HTR-8/SVneo (cell line): Measurements from ENCODE around the gene GAS7.
A peak's percentile ranks its signal among the peaks of the same experiment; 100 is the strongest.

Experiments used
- DNase-seq: peaks from one replicate; pipeline ENCODE4 v3.0.0; 2011; ENCODE audit warnings: low spot score, mixed read lengths; ENCODE audit not compliant: insufficient read length
- FAIRE-seq: peaks from 2 replicates; lab custom pipeline; 2011; peaks lifted over from hg19 to GRCh38; lab: Jason Lieb, UNC

The GAS7 gene

DNA sequence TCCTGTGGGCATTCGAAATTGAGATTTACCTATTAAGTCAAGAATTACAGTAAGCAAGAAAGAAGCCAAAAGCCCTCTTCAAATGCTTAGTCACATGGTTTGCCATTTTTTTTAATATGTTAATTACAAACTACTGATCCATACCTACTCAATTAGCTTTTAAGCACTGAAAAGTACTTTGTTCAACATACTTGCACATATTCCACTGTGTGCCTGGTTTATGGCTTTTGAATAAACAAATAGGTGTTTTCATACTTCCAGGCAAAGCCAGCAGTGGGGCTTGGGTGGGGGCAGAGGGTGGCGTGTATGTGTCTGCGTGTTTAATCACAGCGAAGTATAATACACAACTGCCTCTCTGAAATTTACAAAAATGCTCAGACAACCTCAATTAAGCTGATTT lies 51.4 kb downstream of the GAS7 start:
- no peak for FAIRE-seq

DNA sequence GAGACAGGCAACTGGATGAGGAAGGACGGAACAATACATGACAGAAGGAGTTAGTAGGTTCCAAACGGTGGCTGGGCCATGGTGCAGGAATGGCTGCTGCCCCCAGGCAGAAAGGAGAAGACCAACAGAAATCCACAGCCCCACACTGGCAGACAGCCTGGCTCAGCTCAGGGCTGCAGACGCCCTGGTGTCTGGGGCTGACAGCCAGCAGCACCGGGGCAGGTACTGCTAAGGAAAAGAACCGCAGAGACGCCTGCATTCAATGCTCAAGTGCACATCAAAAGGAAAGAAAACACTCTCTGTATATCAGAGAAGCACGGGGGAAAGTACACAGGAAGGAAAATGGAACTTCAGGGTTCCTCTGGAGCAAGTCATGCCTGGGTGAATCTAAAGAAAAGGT lies 53.4 kb downstream of the GAS7 start:
- no peak for FAIRE-seq
- no peak for DNase-seq

More for the DNA sequence above, 51.4 kb downstream of the GAS7 start:
- DNase-seq = no peak

DNA sequence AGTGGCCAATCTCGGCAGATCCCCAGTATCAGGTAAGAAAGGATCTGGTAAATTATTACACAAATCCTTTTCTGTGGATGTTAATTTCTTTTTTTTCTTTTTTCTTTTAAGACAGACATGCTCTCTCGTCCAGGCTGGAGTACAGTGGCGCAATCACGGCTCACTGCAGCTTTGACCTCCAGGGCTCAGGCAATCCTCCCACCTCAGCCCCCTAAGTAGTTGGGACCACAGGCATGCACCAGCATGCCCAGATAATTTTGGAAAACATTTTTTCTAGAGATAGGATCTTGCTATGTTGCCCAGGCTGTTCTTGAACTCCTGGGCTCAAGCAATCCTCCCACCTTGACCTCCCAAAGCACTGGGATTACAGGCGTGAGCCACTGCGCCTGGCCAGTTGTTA lies 54.0 kb downstream of the GAS7 start:
- no peak for DNase-seq

DNA sequence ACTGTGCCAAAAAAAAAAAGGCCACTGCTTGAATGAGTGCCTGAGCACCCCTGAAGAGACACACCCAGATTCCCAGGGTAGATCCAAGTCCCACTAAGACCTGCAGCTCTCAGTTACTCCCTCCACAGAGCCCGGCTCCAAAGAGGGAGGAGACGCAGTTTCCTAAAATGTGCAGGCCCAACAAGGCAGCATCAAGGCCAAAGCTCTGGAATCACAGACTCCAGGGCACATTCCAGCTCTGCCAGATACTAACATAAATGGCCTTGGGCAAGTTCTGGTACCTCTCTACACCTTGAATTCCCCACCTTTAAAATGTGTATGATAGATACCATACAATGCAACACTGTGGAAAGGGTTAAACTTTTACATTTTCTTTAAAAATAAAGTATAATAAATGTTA lies 57.0 kb downstream of the GAS7 start:
- no peak for FAIRE-seq
- no peak for DNase-seq

More for the DNA sequence above, 54.0 kb downstream of the GAS7 start:
- FAIRE-seq = no peak

- FAIRE-seq (no peak), DNase-seq (no peak)
Measured at GRCh38 chr17:10139577-10139976, 58.8 kb downstream of the GAS7 start.

GRCh38 chr17:10136258-10136981 lies 62.0 kb downstream of the GAS7 start:
- FAIRE-seq (no peak), DNase-seq (no peak)

DNA sequence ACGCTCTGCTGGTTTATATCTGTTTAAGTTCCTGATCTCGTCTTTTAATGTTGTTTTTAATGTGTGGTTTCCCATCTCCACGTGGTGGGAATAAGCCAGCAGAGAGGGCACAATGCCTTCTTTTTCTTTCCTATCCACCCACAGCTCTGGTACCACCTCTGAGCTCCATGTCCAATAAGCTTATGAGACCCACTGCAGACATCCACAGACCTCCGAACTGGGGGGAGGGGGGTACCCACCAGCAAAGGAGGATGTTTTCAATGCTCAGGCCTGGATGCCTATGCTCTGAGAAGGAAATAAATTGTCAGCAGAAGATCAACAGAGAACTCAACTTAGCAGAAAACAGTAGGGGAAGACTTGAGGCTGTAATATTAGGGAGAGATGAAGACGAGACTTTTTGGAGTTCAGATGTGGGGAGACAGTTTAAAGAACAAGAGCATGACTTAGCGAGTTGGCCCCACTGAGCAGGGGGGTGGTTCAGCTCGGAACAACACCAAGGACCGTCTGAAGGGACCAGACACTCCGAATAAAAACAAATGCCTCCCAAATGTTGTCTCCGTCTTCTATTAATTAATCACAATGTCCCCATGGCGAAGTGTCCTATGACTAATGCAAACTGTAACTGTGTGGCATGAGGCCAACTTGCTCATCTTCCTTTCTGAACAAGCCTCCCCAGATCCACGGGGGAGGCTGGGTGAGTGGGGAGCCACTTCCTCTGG lies 62.7 kb downstream of the GAS7 start:
- FAIRE-seq = peak; percentile 74

DNA sequence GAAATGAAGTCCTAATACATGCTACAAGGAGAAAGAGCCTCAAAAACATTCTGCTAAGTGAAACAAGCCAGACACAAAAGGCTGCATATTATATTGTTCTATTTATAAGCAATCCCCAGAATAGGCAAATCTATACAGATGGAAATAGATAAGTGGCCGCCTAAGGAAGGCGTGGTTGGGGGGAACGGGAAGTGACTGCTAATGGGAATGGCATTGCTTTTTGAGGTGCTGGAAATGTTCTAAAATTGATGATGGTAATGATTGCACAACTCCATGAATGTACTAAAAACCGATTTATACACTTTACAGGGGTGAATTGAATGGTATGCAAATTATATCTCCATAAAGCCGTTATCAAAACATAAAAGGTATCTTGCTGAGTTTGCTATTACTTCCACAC lies 67.7 kb downstream of the GAS7 start:
- no peak for DNase-seq
- FAIRE-seq = no peak

More for the DNA sequence above, 62.7 kb downstream of the GAS7 start:
- peak; percentile 36 for DNase-seq

GRCh38 chr17:10130263-10130662 lies 68.1 kb downstream of the GAS7 start:
- DNase-seq (no peak), FAIRE-seq (no peak)

GRCh38 chr17:10127819-10128425 lies 70.5 kb downstream of the GAS7 start:
- FAIRE-seq (peak; percentile 57), DNase-seq (peak; percentile 63)

DNA sequence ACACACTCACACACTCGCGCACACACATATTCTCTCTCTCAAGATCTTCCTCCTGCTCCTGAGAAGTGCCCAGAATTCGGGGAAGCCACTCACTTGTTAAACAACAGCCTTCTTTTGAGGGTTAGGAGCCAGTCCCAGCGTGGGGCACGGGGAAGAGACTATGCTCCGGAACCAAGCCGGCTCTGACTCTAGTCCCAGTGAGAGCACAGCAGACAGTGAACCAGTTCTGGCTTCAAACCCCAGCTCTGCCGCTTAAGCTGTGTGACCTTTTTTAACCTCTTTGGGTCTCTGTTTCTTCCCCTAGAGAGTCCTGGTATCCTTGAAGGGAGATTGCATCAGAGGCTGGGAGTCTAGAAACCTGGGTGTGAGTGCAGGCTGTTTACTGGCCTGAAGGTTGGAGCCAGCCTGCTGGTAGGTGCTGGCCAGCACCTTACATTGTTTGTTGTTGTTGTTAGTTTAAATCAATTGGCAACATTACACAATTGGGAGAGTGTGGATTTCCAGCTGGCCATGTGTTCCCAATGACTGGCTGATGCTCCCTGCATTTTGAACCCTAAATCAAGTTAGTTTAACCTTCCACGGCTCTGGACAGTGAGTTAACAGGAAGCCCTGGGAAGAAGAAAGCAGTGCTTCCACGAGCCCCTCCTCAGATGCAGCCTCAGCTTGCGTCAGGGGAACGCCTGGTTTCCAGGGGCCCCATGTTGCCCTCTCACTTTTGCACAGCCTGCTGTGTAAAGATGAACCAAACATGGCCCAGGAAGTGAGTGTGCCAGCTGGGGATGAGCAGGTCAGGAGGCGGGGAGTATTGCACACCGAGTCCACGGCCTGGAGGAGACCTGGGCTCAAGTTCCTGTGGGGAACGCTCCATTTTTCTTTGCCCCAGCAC lies 71.5 kb downstream of the GAS7 start:
- FAIRE-seq (no peak), DNase-seq (peak; percentile 41)

DNA sequence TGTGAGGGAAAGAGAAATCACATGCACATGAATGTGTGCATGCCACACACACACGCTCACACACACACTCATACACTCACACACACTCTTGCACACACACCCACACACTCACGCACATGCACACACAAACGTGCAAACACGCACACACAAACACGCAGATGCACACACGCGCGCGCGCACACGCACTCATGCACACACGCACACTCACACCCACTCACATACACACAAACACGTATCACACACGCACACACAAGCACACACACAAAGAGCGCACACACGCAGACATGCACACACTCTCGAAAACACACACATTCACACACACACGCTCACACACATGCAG lies 72.2 kb downstream of the GAS7 start:
- no peak for DNase-seq
- FAIRE-seq = peak; percentile 98

- DNase-seq (peak; percentile 46), FAIRE-seq (no peak)
Measured at GRCh38 chr17:10125531-10126275, 72.7 kb downstream of the GAS7 start.

DNA sequence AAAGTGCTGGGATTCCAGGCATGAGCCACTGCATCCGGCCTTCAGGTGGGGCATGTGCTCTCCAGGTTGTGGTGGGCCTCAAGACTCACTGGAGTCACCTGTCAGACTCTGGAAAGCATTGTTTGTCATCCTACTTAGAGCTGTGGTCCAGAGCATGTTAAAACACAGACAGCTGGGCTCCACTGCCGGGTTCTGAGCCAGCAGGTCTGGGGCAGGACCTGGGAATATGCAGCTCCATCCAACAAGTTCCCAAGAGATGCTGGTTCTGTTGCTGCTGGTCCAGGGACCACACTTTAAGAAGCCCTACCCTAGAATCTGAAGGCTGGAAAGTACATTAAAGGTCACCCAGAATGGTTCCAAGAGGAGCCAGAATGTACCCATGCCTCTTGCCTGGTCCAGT lies 75.3 kb downstream of the GAS7 start:
- FAIRE-seq (no peak), DNase-seq (no peak)

- DNase-seq (no peak), FAIRE-seq (no peak)
Measured at GRCh38 chr17:10121971-10122707, 76.3 kb downstream of the GAS7 start.

DNA sequence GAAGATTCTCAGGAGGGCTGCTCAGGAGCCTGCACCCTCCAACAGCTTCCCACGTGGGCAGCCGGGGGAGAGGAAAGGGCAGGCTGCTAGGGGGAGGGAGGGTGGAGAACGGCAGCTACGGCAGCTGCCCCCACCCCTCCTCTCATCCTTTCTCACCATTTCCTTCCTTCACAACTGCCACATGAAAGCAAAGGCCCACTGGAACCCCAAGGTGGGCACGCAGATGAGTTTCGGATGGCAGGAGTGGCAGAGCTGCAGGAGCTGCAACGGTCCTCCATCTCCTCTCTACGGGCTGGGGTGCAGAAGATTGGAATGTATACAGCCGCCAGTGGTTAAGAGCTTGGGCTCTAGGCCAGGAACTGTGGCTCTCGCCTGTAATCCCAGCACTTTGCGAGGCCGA lies 77.7 kb downstream of the GAS7 start:
- FAIRE-seq = no peak
- DNase-seq = no peak

DNA sequence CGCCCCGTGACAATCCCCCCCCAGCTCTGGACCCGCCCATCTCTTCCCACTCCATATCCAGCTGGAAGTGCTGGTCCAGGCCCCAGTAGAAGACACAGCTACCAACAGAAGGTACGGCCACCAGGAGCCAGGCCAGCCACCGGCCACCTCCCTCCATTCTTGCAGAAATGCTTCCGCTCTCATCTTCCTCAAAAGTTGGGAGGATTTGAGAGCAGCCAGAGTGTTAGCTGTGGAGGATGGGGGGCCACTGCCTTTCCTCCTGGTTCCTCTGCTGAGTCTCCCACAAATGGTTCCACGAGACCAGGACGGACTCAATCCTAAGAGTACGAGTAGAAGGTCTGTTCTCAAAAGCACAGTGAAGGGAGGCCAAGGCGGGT lies 78.3 kb downstream of the GAS7 start:
- DNase-seq = no peak
- no peak for FAIRE-seq

DNA sequence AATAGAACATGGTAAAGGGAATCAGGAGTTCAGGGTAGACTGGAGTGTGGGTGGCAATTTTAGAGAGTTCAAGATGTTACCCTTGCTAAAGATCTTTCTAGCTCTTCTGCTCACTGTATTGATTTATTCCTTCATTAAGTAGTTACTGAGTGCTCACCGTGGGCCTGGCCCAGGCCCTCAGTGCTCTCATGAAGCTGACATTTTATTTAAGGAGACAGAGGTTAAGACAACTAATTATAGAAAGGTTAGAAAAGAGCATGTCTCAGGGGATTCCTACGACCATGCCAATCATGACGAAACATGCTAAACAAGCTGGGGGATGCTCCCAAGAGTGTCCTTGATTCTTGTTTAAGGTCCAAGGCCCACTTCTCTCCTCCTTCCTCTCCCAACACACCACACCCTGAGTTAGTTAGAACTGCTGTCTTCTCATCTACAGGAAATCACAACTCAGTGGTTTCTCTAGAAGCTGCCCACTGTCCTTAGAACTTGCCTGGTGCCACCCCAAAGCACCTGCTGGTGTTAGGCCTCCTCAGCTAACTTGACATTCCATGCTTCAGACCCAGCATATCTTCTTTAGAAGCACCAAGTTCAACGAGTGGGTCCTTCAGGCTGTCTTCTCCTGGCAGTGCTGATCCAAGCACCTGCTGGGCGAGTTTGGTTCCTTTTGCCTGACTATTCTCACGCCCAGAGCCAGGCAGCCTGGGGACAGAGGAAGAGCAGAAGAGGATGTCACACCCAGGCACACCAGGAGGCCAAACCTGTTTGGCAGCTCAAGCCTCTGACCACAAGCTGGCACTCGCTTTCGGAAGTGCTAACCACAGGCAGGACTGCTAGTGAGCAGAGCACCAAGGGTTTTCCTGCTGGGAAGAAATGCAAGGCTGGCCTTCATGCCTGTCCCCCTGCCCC lies 79.0 kb downstream of the GAS7 start:
- peak; percentile 16 for FAIRE-seq

More for the DNA sequence above, 79.0 kb downstream of the GAS7 start:
- DNase-seq = no peak
